ENCODE data around the gene TSPAN5. TPM values are rescaled to one million over a fixed set of nuclear protein-coding genes. Genes with fewer than 3 reads are reported as not detected.

TSPAN5 gene
- total RNA-seq, 2 donors from 2014 or later = 1.8 to 2.0 TPM

- intact Hi-C loops (cut with DNase I) = no loop called here
- DNase-seq (no peak), ATAC-seq (no peak)
- Histone ChIP-seq H3K9me3 (no peaks in the 10 kb centered on the region), H3K27ac (no peak overlapping the region), H3K36me3 (replicated peaks in 1 of 2; ENCODE audit: insufficient read depth in 1 of 2, low read depth in 2 of 2) (no peaks in the 10 kb centered on the region), H3K27me3 (no peaks in the 10 kb centered on the region), H3K4me1 (no peaks in the 10 kb centered on the region), H3K4me3 (no peak overlapping the region)
- TF ChIP-seq CTCF (IDR thresholded peaks at IDR 0.05) = no peak
- TF ChIP-seq POLR2A (IDR thresholded peaks at IDR 0.05) = no peak
- 92 to 95% methylated on average over 4 of the region's 4 CpGs for WGBS, 2 donors
Observed at GRCh38 chr4:98614662-98615061, 43.7 kb downstream of the TSPAN5 start.

GRCh38 chr4:98614094-98614493, 44.3 kb downstream of the TSPAN5 start:
- TF ChIP-seq CTCF (IDR thresholded peaks at IDR 0.05) = no peak
- no peak for TF ChIP-seq POLR2A (IDR thresholded peaks at IDR 0.05)
- 95 to 97% methylated on average over 3 of the region's 3 CpGs for WGBS, 2 donors
- H3K27ac ChIP-seq = no peak overlapping the region

GRCh38 chr4:98613453-98614075, 44.8 kb downstream of the TSPAN5 start:
- H3K27me3 ChIP-seq = no peaks in the 10 kb centered on the region
- no peaks in the 10 kb centered on the region for H3K36me3 ChIP-seq (replicated peaks in 1 of 2; ENCODE audit: insufficient read depth in 1 of 2, low read depth in 2 of 2)
- DNase-seq (no peak), ATAC-seq (no peak)
- TF ChIP-seq POLR2A (IDR thresholded peaks at IDR 0.05) = no peak
- TF ChIP-seq CTCF (IDR thresholded peaks at IDR 0.05) = no peak
- H3K27ac ChIP-seq = no peak overlapping the region
- intact Hi-C loops (cut with DNase I) = no loop called here
- no peaks in the 10 kb centered on the region for H3K9me3 ChIP-seq
- no peaks in the 10 kb centered on the region for H3K4me1 ChIP-seq
- no peak overlapping the region for H3K4me3 ChIP-seq
- 90 to 94% methylated on average over 4 of the region's 4 CpGs for WGBS, 2 donors

More at GRCh38 chr4:98614094-98614493, 44.3 kb downstream of the TSPAN5 start:
- no peaks in the 10 kb centered on the region for H3K9me3 ChIP-seq
- ATAC-seq (no peak), DNase-seq (no peak)
- no peak overlapping the region for H3K4me3 ChIP-seq
- H3K36me3 ChIP-seq (replicated peaks in 1 of 2; ENCODE audit: insufficient read depth in 1 of 2, low read depth in 2 of 2) = no peaks in the 10 kb centered on the region
- H3K4me1 ChIP-seq = no peaks in the 10 kb centered on the region
- intact Hi-C loops (cut with DNase I) = no loop called here
- no peaks in the 10 kb centered on the region for H3K27me3 ChIP-seq

- Histone ChIP-seq H3K4me1 (no peaks in the 10 kb centered on the region), H3K4me3 (no peak overlapping the region), H3K36me3 (replicated peaks in 1 of 2; ENCODE audit: insufficient read depth in 1 of 2, low read depth in 2 of 2) (no peaks in the 10 kb centered on the region), H3K27ac (no peak overlapping the region), H3K9me3 (no peaks in the 10 kb centered on the region), H3K27me3 (no peaks in the 10 kb centered on the region)
- DNase-seq (no peak), ATAC-seq (no peak)
- TF ChIP-seq CTCF (IDR thresholded peaks at IDR 0.05) (no peak), POLR2A (IDR thresholded peaks at IDR 0.05) (no peak)
- intact Hi-C loops (cut with DNase I) = no loop called here
- WGBS, 2 donors = 74 to 79% methylated on average over 11 of the region's 11 CpGs
Observed at GRCh38 chr4:98612318-98613250, 45.8 kb downstream of the TSPAN5 start.
